SK-N-MC (cell line): ENCODE results near the gene JADE3.

Source experiments
- DNase-seq: peaks from one replicate; pipeline ENCODE4 v3.0.0-alpha.2; 2011; ENCODE audit warnings: low read depth, low spot score
- H3K27ac ChIP-seq: fragments of 200-600 bp; sonication (generic); 2 replicates; pipeline ENCODE4 v1.5.1; 2016; ENCODE audit warnings: mixed run types
- H3K36me3 ChIP-seq: fragments of 200-600 bp; sonication (generic); 2 replicates; pipeline ENCODE4 v1.6.1; 2017; ENCODE audit warnings: antibody characterized with exemption, low read length, mixed read lengths; ENCODE audit not compliant: insufficient read depth
- H3K4me3 ChIP-seq: fragments of 200-600 bp; sonication (generic); 2 replicates; pipeline ENCODE4 v1.5.1; 2016
- H3K9ac ChIP-seq: fragments of 200-600 bp; sonication (generic); 2 replicates; pipeline ENCODE4 v1.8.0; 2017; ENCODE audit warnings: mixed run types, mixed read lengths; ENCODE audit not compliant: insufficient read length
- H3K9me3 ChIP-seq: fragments of 200-600 bp; sonication (generic); 2 replicates; pipeline ENCODE4 v1.6.1; 2017; ENCODE audit warnings: low read depth, mild to moderate bottlenecking, antibody characterized with exemption, low read length, moderate library complexity, mixed read lengths
- EZH2 ChIP-seq: fragments of 200-600 bp; sonication (generic); IDR thresholded peaks from one replicate; pipeline ENCODE4 v1.6.1; 2017; ENCODE audit warnings: antibody characterized with exemption
- FOXP2 ChIP-seq: optimal IDR thresholded peaks from 2 replicates; pipeline ENCODE3; 2011; ENCODE audit warnings: mild to moderate bottlenecking, moderate library complexity; ENCODE audit not compliant: insufficient read depth; ENCODE audit errors: extremely low read length, control extremely low read depth
- POLR2AphosphoS5 ChIP-seq: IDR thresholded peaks from 2 replicates; pipeline ENCODE4 v1.6.1; 2012; ENCODE audit warnings: mild to moderate bottlenecking, low read depth, low read length, borderline replicate concordance

Gene JADE3

DNA sequence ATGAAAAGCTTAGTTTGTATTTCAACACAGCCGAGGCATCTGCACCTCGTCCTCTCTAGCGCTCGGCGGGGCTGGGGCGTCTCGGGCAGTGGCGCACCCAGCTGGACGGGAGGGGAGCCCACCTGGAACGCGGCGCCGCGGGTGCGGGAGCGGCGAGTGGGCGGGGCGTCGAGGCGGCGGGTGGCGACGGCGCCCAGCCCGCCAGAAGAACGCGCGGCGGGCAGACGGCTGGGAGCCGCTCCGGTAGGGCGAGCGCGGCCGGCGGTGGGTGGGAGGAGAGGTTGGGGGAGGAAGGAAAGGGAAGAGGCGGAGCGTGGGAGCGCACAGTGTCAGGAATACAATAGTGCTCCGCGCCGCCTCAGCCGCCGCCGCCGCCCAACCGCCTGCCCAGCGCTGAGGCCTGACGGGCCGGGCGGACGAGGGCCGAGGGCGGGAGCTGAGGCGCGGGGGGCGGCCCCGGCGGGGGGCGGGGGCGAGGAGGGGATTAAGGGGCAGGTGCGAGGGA lies at the start of gene JADE3:
TSS of gene JADE3 (plus strand) at position 324 of the 505 bp plus-strand sequence. CDS start 72,474 bp downstream, outside the sequence.
- Histone ChIP-seq H3K27ac (no peak within 1 kb of the TSS), H3K4me3 (peak within 1 kb of the TSS; percentile 84), H3K9me3 (no peaks in the 10 kb centered on the region), H3K9ac (peak within 1 kb of the TSS; percentile 73), H3K36me3 (no peaks in the 10 kb centered on the region)
- TF ChIP-seq POLR2AphosphoS5 (no peak), EZH2 (no peak), FOXP2 (no peak)
- no peak for DNase-seq

- Histone ChIP-seq H3K4me3 (no peak overlapping the region), H3K27ac (peak overlapping the region; percentile 57), H3K9ac (no peak overlapping the region), H3K36me3 (peaks cover 5% of the 10 kb centered on the region; the same call in 1 of the 2 replicates), H3K9me3 (no peaks in the 10 kb centered on the region)
- no peak for TF ChIP-seq EZH2
- no peak for TF ChIP-seq FOXP2
- TF ChIP-seq POLR2AphosphoS5: no peak
- no peak for DNase-seq
These were observed 49.1 kb upstream of the JADE3 start for GRCh38 chrX:46863072-46863471.

DNA sequence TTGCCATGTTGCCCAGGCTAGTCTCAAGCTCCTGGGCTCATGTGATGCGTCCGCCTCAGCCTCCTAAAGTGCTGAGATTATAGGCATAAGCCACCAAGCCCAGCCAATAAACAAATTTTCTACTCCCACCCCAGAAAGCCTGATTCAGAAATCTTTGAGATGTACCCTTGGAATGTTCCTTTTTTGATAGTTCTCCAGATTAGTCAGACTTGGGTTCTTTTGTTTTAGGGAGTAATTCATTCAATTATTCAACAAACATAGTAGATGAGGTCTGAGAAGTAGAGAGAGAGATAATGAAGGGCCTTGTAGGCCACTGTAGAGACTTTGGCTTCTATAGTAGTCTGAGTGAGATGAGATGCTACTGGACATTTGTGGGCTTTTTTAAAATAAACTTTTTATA lies 47.6 kb upstream of the JADE3 start:
- no peak overlapping the region for H3K9ac ChIP-seq
- no peak overlapping the region for H3K4me3 ChIP-seq
- peaks cover 4% of the 10 kb centered on the region; the same call in 1 of the 2 replicates for H3K36me3 ChIP-seq
- H3K9me3 ChIP-seq: no peaks in the 10 kb centered on the region
- DNase-seq: no peak
- TF ChIP-seq EZH2 (no peak), POLR2AphosphoS5 (no peak), FOXP2 (no peak)
- no peak overlapping the region for H3K27ac ChIP-seq

- TF ChIP-seq POLR2AphosphoS5 (no peak), FOXP2 (no peak), EZH2 (no peak)
These were observed 46.9 kb upstream of the JADE3 start for GRCh38 chrX:46865281-46865680.

GRCh38 chrX:46866726-46867125 lies 45.5 kb upstream of the JADE3 start:
- H3K36me3 ChIP-seq: no peaks in the 10 kb centered on the region
- no peak overlapping the region for H3K27ac ChIP-seq
- no peak for DNase-seq
- TF ChIP-seq EZH2 (no peak), FOXP2 (no peak), POLR2AphosphoS5 (no peak)
- H3K4me3 ChIP-seq: no peak overlapping the region
- no peak overlapping the region for H3K9ac ChIP-seq
- no peaks in the 10 kb centered on the region for H3K9me3 ChIP-seq

More at GRCh38 chrX:46865281-46865680, 46.9 kb upstream of the JADE3 start:
- Histone ChIP-seq H3K9ac (no peak overlapping the region), H3K36me3 (no peaks in the 10 kb centered on the region), H3K4me3 (no peak overlapping the region), H3K9me3 (no peaks in the 10 kb centered on the region), H3K27ac (no peak overlapping the region)
- no peak for DNase-seq

GRCh38 chrX:46873746-46874145 lies 38.5 kb upstream of the JADE3 start:
- Histone ChIP-seq H3K4me3 (no peak overlapping the region), H3K9ac (no peak overlapping the region), H3K27ac (no peak overlapping the region), H3K9me3 (no peaks in the 10 kb centered on the region), H3K36me3 (no peaks in the 10 kb centered on the region)
- DNase-seq: no peak
- no peak for TF ChIP-seq EZH2

DNA sequence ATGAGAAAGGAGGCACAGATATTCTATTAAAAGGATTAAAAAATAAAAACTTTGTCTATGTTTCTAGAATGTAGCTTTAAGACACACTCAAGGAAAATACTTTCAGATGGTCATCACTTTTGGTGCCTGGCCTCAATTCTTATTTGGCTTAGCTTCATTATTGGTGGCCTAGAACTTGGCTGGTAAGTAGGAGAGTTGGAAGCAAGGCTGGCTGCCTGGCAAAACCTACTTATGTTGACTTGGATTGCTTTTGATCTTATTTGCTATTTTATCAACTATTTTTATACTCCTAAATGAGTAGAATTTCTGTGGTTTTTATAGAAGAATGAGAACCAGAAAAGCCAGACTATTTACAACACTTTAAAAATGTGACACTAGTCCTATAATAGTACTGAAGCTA lies 35.3 kb upstream of the JADE3 start:
- DNase-seq: no peak
- Histone ChIP-seq H3K36me3 (no peaks in the 10 kb centered on the region), H3K4me3 (no peak overlapping the region), H3K27ac (no peak overlapping the region), H3K9ac (no peak overlapping the region), H3K9me3 (no peaks in the 10 kb centered on the region)
- TF ChIP-seq POLR2AphosphoS5 (no peak), FOXP2 (no peak), EZH2 (no peak)

GRCh38 chrX:46882266-46882665 lies 30.0 kb upstream of the JADE3 start:
- Histone ChIP-seq H3K4me3 (no peak overlapping the region), H3K27ac (no peak overlapping the region), H3K36me3 (no peaks in the 10 kb centered on the region), H3K9ac (no peak overlapping the region), H3K9me3 (no peaks in the 10 kb centered on the region)
- no peak for TF ChIP-seq EZH2
- TF ChIP-seq POLR2AphosphoS5: no peak
- no peak for TF ChIP-seq FOXP2
- DNase-seq: no peak

GRCh38 chrX:46884799-46885198 lies 27.4 kb upstream of the JADE3 start:
- H3K36me3 ChIP-seq: no peaks in the 10 kb centered on the region; the same call in 1 of the 2 replicates
- no peaks in the 10 kb centered on the region for H3K9me3 ChIP-seq
- H3K27ac ChIP-seq: no peak overlapping the region
- TF ChIP-seq FOXP2 (no peak), EZH2 (no peak), POLR2AphosphoS5 (no peak)
- H3K9ac ChIP-seq: no peak overlapping the region
- no peak for DNase-seq
- no peak overlapping the region for H3K4me3 ChIP-seq

DNA sequence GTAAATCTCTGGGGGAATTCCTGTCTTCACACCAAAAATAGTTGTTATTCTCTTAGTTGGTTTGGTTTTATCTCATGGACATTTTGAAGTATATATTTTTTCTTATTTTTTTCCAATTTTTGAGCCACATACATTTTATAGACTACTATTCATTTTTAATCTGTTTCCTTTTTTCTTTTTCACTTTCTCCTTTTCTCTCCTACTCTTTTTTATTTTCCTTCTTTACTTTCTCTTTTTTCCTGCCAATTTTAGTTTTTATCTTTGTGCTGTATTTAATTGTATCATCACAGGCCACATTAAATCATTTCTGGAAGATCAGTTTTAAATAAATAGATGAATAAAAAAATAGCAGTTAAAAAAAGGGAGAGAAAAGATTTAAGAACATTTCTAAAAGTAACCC lies 14.0 kb upstream of the JADE3 start:
- TF ChIP-seq FOXP2 (no peak), POLR2AphosphoS5 (no peak), EZH2 (no peak)

More for the DNA sequence above, 14.0 kb upstream of the JADE3 start:
- no peak overlapping the region for H3K4me3 ChIP-seq
- no peak for DNase-seq
- no peaks in the 10 kb centered on the region for H3K36me3 ChIP-seq
- H3K9ac ChIP-seq: no peak overlapping the region
- H3K27ac ChIP-seq: no peak overlapping the region
- no peaks in the 10 kb centered on the region for H3K9me3 ChIP-seq
